K562 (cell line): ENCODE results near the gene BHLHE40. TPM values are rescaled to one million over a fixed set of nuclear protein-coding genes. Genes with fewer than 3 reads are reported as not detected.

Experiments used
- ATAC-seq: fragments of 200-7000 bp; cut with Tn5 transposase; 3 replicates; pipeline ENCODE4 v1.9.1; 2020; ENCODE audit warnings: moderate library complexity
- BruUV-seq: library from RNA; stranded (reverse); fragments of 400-500 nt; replicated peaks from 2 replicates; lab custom pipeline; 2021; lab: Mats Ljungman, UMichigan
- CTCF ChIA-PET: fragments of 300-600 bp; formaldehyde crosslinking; extraction: SDS; loops from one replicate; lab custom pipeline; 2021; ENCODE audit warnings: low intra/inter-chr PET ratio; lab: Yijun Ruan, JAX
- POLR2A ChIA-PET: fragments of 300-600, 350-650 bp; sonication (Branson Sonifier 250); formaldehyde crosslinking; extraction: SDS; loops from one replicate; lab custom pipeline; 2021; ENCODE audit warnings: antibody characterized with exemption, inconsistent platforms; lab: Yijun Ruan, JAX
- DNase-seq, 4 experiments: peaks; one replicate each; pipeline versions ENCODE4 v3.0.0 to v3.0.0-alpha.2; 2011 to 2018; ENCODE audit warnings: low spot score in 3 of 4, mixed read lengths in 3 of 4; ENCODE audit errors: extremely low read depth in 1 of 4
- FAIRE-seq: peaks from 2 replicates; lab custom pipeline; 2011; peaks lifted over from hg19 to GRCh38; lab: Jason Lieb, UNC
- H2AFZ ChIP-seq: 2 replicates; pipeline ENCODE4 v1.6.0; 2011; ENCODE audit warnings: low read depth, low read length, control low read depth, inconsistent platforms
- H3K27ac ChIP-seq: fragments of 200-600 bp; 3 replicates; pipeline ENCODE4 v1.8.0; 2011; ENCODE audit warnings: low read depth, mild to moderate bottlenecking, control low read depth, inconsistent platforms, low read length, moderate library complexity, mixed read lengths; ENCODE audit errors: extremely low read depth
- H3K27me3 ChIP-seq, 2 experiments: fragments of 300-600 bp in 1 of 2; 2 replicates in 1 of 2; 3 replicates in 1 of 2; pipeline versions ENCODE4 v1.6.0 to v1.8.0; 2011; ENCODE audit warnings: inconsistent platforms in 2 of 2, low read length in 2 of 2, mild to moderate bottlenecking in 1 of 2, mixed read lengths in 1 of 2, moderate library complexity in 1 of 2; ENCODE audit not compliant: control insufficient read depth in 2 of 2, insufficient read depth in 2 of 2
- H3K36me3 ChIP-seq: fragments of 300-600 bp; 3 replicates; pipeline ENCODE4 v1.8.0; 2011; ENCODE audit warnings: mild to moderate bottlenecking, low read length, inconsistent platforms; ENCODE audit not compliant: control insufficient read depth, insufficient read depth
- H3K4me1 ChIP-seq, 2 experiments: fragments of 200-600 bp in 1 of 2; replicated peaks in 1 of 2; 2 replicates in 1 of 2; 3 replicates in 1 of 2; pipeline versions ENCODE4 v1.5.1 to v1.8.0; 2011; ENCODE audit warnings: inconsistent platforms in 2 of 2, low read length in 2 of 2, mild to moderate bottlenecking in 1 of 2, mixed read lengths in 1 of 2, moderate library complexity in 1 of 2; ENCODE audit not compliant: control insufficient read depth in 2 of 2, insufficient read depth in 2 of 2
- H3K4me2 ChIP-seq: 2 replicates; pipeline ENCODE4 v1.6.1; 2011; ENCODE audit warnings: low read length, control low read depth, inconsistent platforms, mixed read lengths; ENCODE audit not compliant: insufficient read depth
- H3K4me3 ChIP-seq: fragments of 200-600 bp; sonication (generic), shearing (Covaris generic); 2 replicates; pipeline ENCODE4 v1.5.1; 2016; ENCODE audit warnings: control low read depth, inconsistent platforms
- H3K79me2 ChIP-seq: fragments of 200-600 bp; 3 replicates; pipeline ENCODE4 v1.8.0; 2011; ENCODE audit warnings: low read length, inconsistent platforms; ENCODE audit not compliant: control insufficient read depth, insufficient read depth
- H3K9ac ChIP-seq, 2 experiments: 2 replicates each; pipeline versions ENCODE4 v1.6.0 to v1.6.1; 2011; ENCODE audit warnings: low read depth in 2 of 2, low read length in 2 of 2, control low read depth in 1 of 2, inconsistent platforms in 1 of 2, mild to moderate bottlenecking in 1 of 2, mixed read lengths in 1 of 2; ENCODE audit not compliant: insufficient read depth in 1 of 2
- H3K9me1 ChIP-seq: one replicate; pipeline ENCODE4 v1.6.0; 2011; ENCODE audit warnings: inconsistent platforms, mild to moderate bottlenecking, low read length, moderate library complexity; ENCODE audit not compliant: control insufficient read depth, insufficient read depth
- H3K9me3 ChIP-seq: replicated peaks from 2 replicates; pipeline ENCODE4 v1.5.1; 2011; ENCODE audit warnings: low read depth, low read length, inconsistent platforms; ENCODE audit not compliant: control insufficient read depth, insufficient read depth
- H4K20me1 ChIP-seq: replicated peaks from 2 replicates; pipeline ENCODE4 v1.6.1; 2011; ENCODE audit warnings: low read length, inconsistent platforms, mixed read lengths; ENCODE audit not compliant: control insufficient read depth, insufficient read depth
- BHLHE40 ChIP-seq: IDR thresholded peaks from 2 replicates; pipeline ENCODE4 v1.6.1; 2011; ENCODE audit warnings: low read length, improper control_type of control experiment
- BRCA1 ChIP-seq, 2 experiments: fragments of 450-650 bp in 1 of 2; sonication (generic) in 1 of 2; formaldehyde crosslinking in 1 of 2; IDR thresholded peaks; 2 replicates each; pipeline versions ENCODE4 v1.5.0 to v1.6.1; 2017 to 2020; ENCODE audit warnings: mild to moderate bottlenecking in 1 of 2, missing genetic modification reagents in 1 of 2
- CREB3 ChIP-seq: fragments of 450-650 bp; conservative IDR thresholded peaks from 2 replicates; pipeline ENCODE4 v1.6.1; 2016; ENCODE audit warnings: missing genetic modification characterization, low read depth, mild to moderate bottlenecking, missing compliant biosample characterization, moderate library complexity
- NFE2 ChIP-seq: IDR thresholded peaks from 2 replicates; pipeline ENCODE4 v1.6.1; 2014; ENCODE audit warnings: antibody characterized with exemption, low read depth
- NFIC ChIP-seq: fragments of 450-650 bp; IDR thresholded peaks from 2 replicates; pipeline ENCODE4 v1.6.1; 2017; ENCODE audit warnings: mild to moderate bottlenecking, inconsistent platforms
- NR2C1 ChIP-seq, 2 experiments: fragments of 450-650 bp; IDR thresholded peaks; 2 replicates each; pipeline ENCODE4 v1.6.1; 2017; ENCODE audit warnings: mild to moderate bottlenecking in 2 of 2, antibody characterized with exemption in 1 of 2, inconsistent platforms in 1 of 2, missing compliant biosample characterization in 1 of 2, missing genetic modification characterization in 1 of 2
- SMAD4 ChIP-seq: fragments of 250-450 bp; sonication (Bioruptor Pico); conservative IDR thresholded peaks from 2 replicates; pipeline ENCODE4 v1.8.0; 2021; ENCODE audit warnings: inconsistent platforms, mild to moderate bottlenecking, moderate library complexity
- SMC3 ChIP-seq: conservative IDR thresholded peaks from 2 replicates; pipeline ENCODE4 v1.6.1; 2011; ENCODE audit warnings: low read depth, low read length, improper control_type of control experiment; ENCODE audit not compliant: insufficient read depth
- TBL1XR1 ChIP-seq, 2 experiments: IDR thresholded peaks; 2 replicates each; pipeline ENCODE4 v1.6.1; 2012; ENCODE audit warnings: improper control_type of control experiment in 2 of 2, low read length in 2 of 2, mild to moderate bottlenecking in 1 of 2
- UBTF ChIP-seq, 2 experiments: IDR thresholded peaks; 2 replicates each; pipeline ENCODE4 v1.6.1; 2012; ENCODE audit warnings: improper control_type of control experiment in 2 of 2, low read depth in 2 of 2, low read length in 2 of 2, borderline replicate concordance in 1 of 2
- XRCC4 ChIP-seq: IDR thresholded peaks from one replicate; pipeline ENCODE4 v1.6.1; 2011; ENCODE audit not compliant: insufficient read depth, insufficient read length; ENCODE audit errors: extremely low read depth
- ZNF324 ChIP-seq: fragments of 250-450 bp; sonication (Bioruptor Pico); IDR thresholded peaks from 2 replicates; pipeline ENCODE4 v1.4.0; 2020; ENCODE audit warnings: mild to moderate bottlenecking
- WGBS: fragments of 100-300 bp; shearing (Covaris generic); methylation state at CpG from one replicate; pipeline ENCODE4 v1.1.6; 2016; ENCODE audit warnings: low coverage, mixed read lengths; ENCODE audit not compliant: insufficient coverage; ENCODE audit errors: missing lambda C conversion rate; 5-methylcytosine and 5-hydroxymethylcytosine counted together
- in situ Hi-C: fragments of 300-500 bp; cut with MboI; formaldehyde crosslinking; loops from 4 replicates; pipeline ENCODE4 v1.15.0; 2018; ENCODE audit warnings: inconsistent platforms, mixed read lengths
- intact Hi-C: fragments of 100-400 bp; cut with micrococcal nuclease; formaldehyde crosslinking; loops from 2 replicates; pipeline ENCODE4 v1.14.2; 2022
- polyA plus RNA-seq, 8 experiments: library from polyadenylated mRNA; depleted of rRNA in 4 of 8; stranded (reverse) in 5 of 8; unstranded in 3 of 8; fragments of >200 nt; fragmentation: Nextera tagmentation in 2 of 8; fragmentation: Illumina TruSeq in 1 of 8; extraction: Ambion mirVana in 2 of 8; extraction: Trizol in 1 of 8; gene quantifications; 2 replicates each; pipeline versions ENCODE4 v1.2.1 to v1.2.3, GENCODE V29; 2011 to 2014; ENCODE audit warnings: inconsistent platforms in 1 of 8, missing spikeins in 1 of 8
- total RNA-seq, 7 experiments: library from RNA; depleted of rRNA in 6 of 7; stranded (reverse); fragments of >200 nt in 6 of 7; fragmentation: Illumina TruSeq in 2 of 7; extraction: Trizol in 2 of 7; gene quantifications; 2 replicates each; pipeline versions ENCODE4 v1.2.1 to v1.2.3, GENCODE V29; 2011 to 2021; ENCODE audit warnings: low replicate concordance in 1 of 7

BHLHE40 gene
- total and polyA plus RNA-seq, 9 of the 15 experiments (the other 6 are each of a cell fraction or from before 2014, with no cell fraction given), result 12.0 to 83.9 (median 31.4) TPM

GRCh38 chr3:5020242-5020722 lies 41.0 kb downstream of the BHLHE40 start:
- in situ Hi-C loops, result no loop called here
- Histone ChIP-seq H3K9me3 (no peaks in the 10 kb centered on the region), H3K36me3 (no peaks in the 10 kb centered on the region), H3K9me1 (no peaks in the 10 kb centered on the region), H3K27me3 (no peaks in the 10 kb centered on the region; a peak in 1 of 5 replicates), H4K20me1 (no peaks in the 10 kb centered on the region), H3K9ac (peak overlapping the region; percentile 33 to 57; a peak in 3 of 4 replicates), H3K4me1 (peaks cover 64 to 82% of the 10 kb centered on the region in 2 experiments), H3K27ac (peak overlapping the region; percentile 57; the same call in 2 of the 3 replicates), H3K4me2 (peak overlapping the region; percentile 4; the same call in 1 of the 2 replicates), H3K79me2 (no peaks in the 10 kb centered on the region), H2AFZ (peak overlapping the region; percentile 53), H3K4me3 (no peak overlapping the region)
- FAIRE-seq (no peak), ATAC-seq (no peak), DNase-seq (no peak)
- 70% methylated on average over 7 of the region's 7 CpGs for WGBS
- no TSS peak for BruUV-seq
- ChIA-PET CTCF (no interaction called here), POLR2A (no interaction called here)
- intact Hi-C loops, result no loop called here
- no peak for TF ChIP-seq NFIC
- TF ChIP-seq NR2C1 (IDR thresholded peaks at IDR 0.05), result no peak
- peak; percentile 12 for TF ChIP-seq NR2C1 (tag; IDR thresholded peaks at IDR 0.05)
- TF ChIP-seq BHLHE40, result no peak
- peak; percentile 71 for TF ChIP-seq CREB3 (tag)
- no peak for TF ChIP-seq BRCA1 (IDR thresholded peaks at IDR 0.05)
- no peak for TF ChIP-seq BRCA1 (CRISPR knock-in tag; IDR thresholded peaks at IDR 0.05)
- TF ChIP-seq UBTF (IDR thresholded peaks at IDR 0.05; ENCODE audit: borderline replicate concordance in 1 of 2, low read depth in 2 of 2, low read length in 2 of 2), result no peak
- TF ChIP-seq SMC3, result no peak
- TF ChIP-seq TBL1XR1 (IDR thresholded peaks at IDR 0.05; ENCODE audit: low read length in 2 of 2), result 0 out of 4 replicates have a peak, but pooled peaks of 1 of the 2 experiments have one; percentile 5
- no peak for TF ChIP-seq NFE2
- TF ChIP-seq ZNF324 (CRISPR knock-in tag), result 0 out of 2 replicates have a peak, but pooled peaks have one; percentile 30
- no peak for TF ChIP-seq XRCC4
- peak; percentile 61; the same call in 1 of the 2 replicates for TF ChIP-seq SMAD4 (CRISPR knock-in tag)
